HepG2 (cell line): ENCODE data around the gene LGR6. TPM values are rescaled to one million over a fixed set of nuclear protein-coding genes. Genes with fewer than 3 reads are reported as not detected.
"Not testable (repeated sequence)": the region's sequence is repeated elsewhere in the genome, so short reads cannot be mapped to it uniquely, and the experiment has no call there.

Source experiments
- CHD4 ChIP-seq: fragments of 200-600 bp; sonication (generic); IDR thresholded peaks from 2 replicates; pipeline ENCODE4 v1.7.0; 2017; ENCODE audit warnings: mild to moderate bottlenecking, low read length, borderline replicate concordance
- CREB1 ChIP-seq, 2 experiments: fragments of 450-650 bp in 1 of 2; IDR thresholded peaks; 2 replicates each; pipeline ENCODE4 v1.6.1; 2016 to 2017; ENCODE audit warnings: control low read depth in 1 of 2, mild to moderate bottlenecking in 1 of 2, missing compliant biosample characterization in 1 of 2, missing genetic modification characterization in 1 of 2
- CREM ChIP-seq, 2 experiments: sonication (generic) in 1 of 2; formaldehyde crosslinking in 1 of 2; IDR thresholded peaks; 2 replicates each; pipeline versions ENCODE4 v1.4.0 to v1.6.1; 2016 to 2020; ENCODE audit warnings: antibody characterized with exemption in 1 of 2, mild to moderate bottlenecking in 1 of 2, missing genetic modification reagents in 1 of 2
- EP300 ChIP-seq, 3 experiments: sonication (generic) in 1 of 3; formaldehyde crosslinking in 1 of 3; IDR thresholded peaks; 2 replicates each; pipeline versions ENCODE4 v1.5.1 to v1.6.1; 2011 to 2020; ENCODE audit warnings: low read depth in 2 of 3, low read length in 2 of 3, borderline replicate concordance in 1 of 3, improper control_type of control experiment in 1 of 3, mild to moderate bottlenecking in 1 of 3, missing genetic modification reagents in 1 of 3, moderate library complexity in 1 of 3
- HNF4A ChIP-seq: sonication (generic); formaldehyde crosslinking; IDR thresholded peaks from 2 replicates; pipeline ENCODE4 v1.4.0; 2020; ENCODE audit warnings: missing genetic modification reagents
- HOXA3 ChIP-seq: sonication (generic); formaldehyde crosslinking; IDR thresholded peaks from 2 replicates; pipeline ENCODE4 v1.5.0; 2020; ENCODE audit warnings: missing genetic modification reagents
- ISL2 ChIP-seq: sonication (generic); formaldehyde crosslinking; IDR thresholded peaks from 2 replicates; pipeline ENCODE4 v1.5.0; 2020; ENCODE audit warnings: missing genetic modification reagents
- LCORL ChIP-seq, 2 experiments: fragments of 450-650 bp in 1 of 2; sonication (generic) in 1 of 2; formaldehyde crosslinking in 1 of 2; IDR thresholded peaks; 2 replicates each; pipeline versions ENCODE4 v1.5.0 to v1.6.1; 2017 to 2020; ENCODE audit warnings: antibody characterized with exemption in 1 of 2, missing genetic modification reagents in 1 of 2
- POGZ ChIP-seq: sonication (generic); formaldehyde crosslinking; IDR thresholded peaks from 2 replicates; pipeline ENCODE4 v1.4.0; 2020; ENCODE audit warnings: mild to moderate bottlenecking, missing genetic modification reagents
- RARG ChIP-seq: sonication (generic); formaldehyde crosslinking; IDR thresholded peaks from 2 replicates; pipeline ENCODE4 v1.4.0; 2020; ENCODE audit warnings: low read depth, mild to moderate bottlenecking, missing genetic modification reagents
- RCOR2 ChIP-seq: IDR thresholded peaks from 2 replicates; pipeline ENCODE4 v1.6.1; 2016; ENCODE audit warnings: missing biosample characterization, missing genetic modification reagents
- SAP130 ChIP-seq: IDR thresholded peaks from 2 replicates; pipeline ENCODE4 v1.6.1; 2016; ENCODE audit warnings: low read depth
- SOX5 ChIP-seq: IDR thresholded peaks from 2 replicates; pipeline ENCODE4 v1.6.1; 2016; ENCODE audit warnings: borderline replicate concordance
- TEAD3 ChIP-seq: optimal IDR thresholded peaks from 2 replicates; pipeline ENCODE3; 2016; ENCODE audit warnings: borderline replicate concordance
- ZNF460 ChIP-seq: sonication (generic); formaldehyde crosslinking; IDR thresholded peaks from 2 replicates; pipeline ENCODE4 v1.5.1; 2020; ENCODE audit warnings: missing genetic modification reagents, mild to moderate bottlenecking, borderline replicate concordance
- polyA plus RNA-seq, 8 experiments: library from polyadenylated mRNA; depleted of rRNA in 3 of 8; stranded (reverse) in 7 of 8; unstranded in 1 of 8; fragments of >200 nt; fragmentation: Illumina TruSeq in 4 of 8; extraction: Trizol in 4 of 8; gene quantifications; 2 replicates each; pipeline versions ENCODE4 v1.2.1 to v1.2.3, GENCODE V29; 2011 to 2016; ENCODE audit warnings: low read depth in 4 of 8, missing spikeins in 1 of 8, mixed read lengths in 1 of 8; ENCODE audit not compliant: insufficient read depth in 1 of 8
- total RNA-seq, 5 experiments: library from RNA; depleted of rRNA; stranded (reverse); fragments of >200 nt; fragmentation: Illumina TruSeq; extraction: Trizol; gene quantifications; 2 replicates each; pipeline ENCODE4 v1.2.3, GENCODE V29; 2016; ENCODE audit warnings: low read depth in 1 of 5
- TF ChIP-seq, protein P1 (sequence below): sonication (generic); formaldehyde crosslinking; IDR thresholded peaks from 2 replicates; pipeline ENCODE4 v1.5.0; 2020; ENCODE audit warnings: mild to moderate bottlenecking, missing genetic modification reagents
- TF ChIP-seq, protein P2 (sequence below): sonication (generic); formaldehyde crosslinking; IDR thresholded peaks from 2 replicates; pipeline ENCODE4 v1.5.1; 2020; ENCODE audit warnings: mild to moderate bottlenecking, missing genetic modification reagents, borderline replicate concordance
- TF ChIP-seq, protein P3 (sequence below): sonication (generic); formaldehyde crosslinking; IDR thresholded peaks from 2 replicates; pipeline ENCODE4 v1.5.0; 2020; ENCODE audit warnings: mild to moderate bottlenecking, missing genetic modification reagents, borderline replicate concordance

LGR6 gene
- total and polyA plus RNA-seq, 2 of the 13 experiments (the other 11 are each of a cell fraction or from before 2014, with no cell fraction given) = 0.07 TPM; not detected in 1

DNA sequence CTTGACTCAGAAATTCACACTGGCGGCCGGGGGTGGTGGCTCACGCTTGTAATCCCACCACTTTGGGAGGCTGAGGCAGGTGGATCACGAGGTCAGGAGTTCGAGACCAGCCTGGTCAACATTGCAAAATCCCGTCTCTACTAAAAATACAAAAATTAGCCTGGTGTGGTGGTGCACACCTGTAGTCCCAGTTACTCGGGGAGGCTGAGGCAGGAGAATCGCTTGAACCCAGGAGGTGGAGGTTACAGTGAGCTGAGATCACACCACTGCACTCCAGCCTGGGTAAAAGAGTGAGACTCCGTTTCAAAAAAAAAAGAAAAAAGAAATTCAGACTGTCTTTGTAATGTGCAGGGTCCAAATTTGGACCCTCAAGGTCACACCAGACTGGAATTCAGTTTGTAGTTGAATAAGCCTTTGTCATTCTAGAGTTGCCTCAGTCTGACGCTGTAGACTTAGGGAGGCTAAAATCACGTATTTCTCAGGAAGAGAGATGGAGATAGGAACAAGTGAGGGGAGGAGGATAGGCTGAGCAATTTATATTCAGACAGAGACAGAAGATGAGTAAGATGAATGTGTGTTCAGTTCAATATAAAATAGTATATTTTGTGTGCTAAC lies 159.1 kb downstream of the LGR6 start (continued):
- peak; percentile 38; the same call in 1 of the 2 replicates for TF ChIP-seq HNF4A (CRISPR knock-in tag)
- TF ChIP-seq CREB1 (IDR thresholded peaks at IDR 0.05); CREM (CRISPR knock-in tag; IDR thresholded peaks at IDR 0.05); LCORL (CRISPR knock-in tag; IDR thresholded peaks at IDR 0.05); EP300 (CRISPR knock-in tag; IDR thresholded peaks at IDR 0.05; ENCODE audit: borderline replicate concordance): not testable (repeated sequence)
- peak; percentile 41; the same call in 1 of the 2 replicates for TF ChIP-seq CREB1 (CRISPR knock-in tag; IDR thresholded peaks at IDR 0.05)
- TF ChIP-seq, protein P1, sequence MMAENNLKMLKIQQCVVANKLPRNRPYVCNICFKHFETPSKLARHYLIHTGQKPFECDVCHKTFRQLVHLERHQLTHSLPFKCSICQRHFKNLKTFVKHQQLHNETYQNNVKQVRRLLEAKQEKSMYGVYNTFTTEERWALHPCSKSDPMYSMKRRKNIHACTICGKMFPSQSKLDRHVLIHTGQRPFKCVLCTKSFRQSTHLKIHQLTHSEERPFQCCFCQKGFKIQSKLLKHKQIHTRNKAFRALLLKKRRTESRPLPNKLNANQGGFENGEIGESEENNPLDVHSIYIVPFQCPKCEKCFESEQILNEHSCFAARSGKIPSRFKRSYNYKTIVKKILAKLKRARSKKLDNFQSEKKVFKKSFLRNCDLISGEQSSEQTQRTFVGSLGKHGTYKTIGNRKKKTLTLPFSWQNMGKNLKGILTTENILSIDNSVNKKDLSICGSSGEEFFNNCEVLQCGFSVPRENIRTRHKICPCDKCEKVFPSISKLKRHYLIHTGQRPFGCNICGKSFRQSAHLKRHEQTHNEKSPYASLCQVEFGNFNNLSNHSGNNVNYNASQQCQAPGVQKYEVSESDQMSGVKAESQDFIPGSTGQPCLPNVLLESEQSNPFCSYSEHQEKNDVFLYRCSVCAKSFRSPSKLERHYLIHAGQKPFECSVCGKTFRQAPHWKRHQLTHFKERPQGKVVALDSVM (CRISPR knock-in tag) = peak; percentile 93
- peak; percentile 63 for TF ChIP-seq SAP130
- TF ChIP-seq TEAD3 (CRISPR knock-in tag) = peak; percentile 12
- TF ChIP-seq CREM (IDR thresholded peaks at IDR 0.05) = peak; percentile 20; the same call in 1 of the 2 replicates
- peak; percentile 66; the same call in 1 of the 2 replicates for TF ChIP-seq SOX5 (CRISPR knock-in tag)
- peak; percentile 51; the same call in 1 of the 2 replicates for TF ChIP-seq POGZ
- 0 out of 2 replicates have a peak, but pooled peaks have one; percentile 75 for TF ChIP-seq RCOR2 (CRISPR knock-in tag)
- 0 out of 2 replicates have a peak, but pooled peaks have one; percentile 18 for TF ChIP-seq RARG (CRISPR knock-in tag)
- TF ChIP-seq, protein P2, sequence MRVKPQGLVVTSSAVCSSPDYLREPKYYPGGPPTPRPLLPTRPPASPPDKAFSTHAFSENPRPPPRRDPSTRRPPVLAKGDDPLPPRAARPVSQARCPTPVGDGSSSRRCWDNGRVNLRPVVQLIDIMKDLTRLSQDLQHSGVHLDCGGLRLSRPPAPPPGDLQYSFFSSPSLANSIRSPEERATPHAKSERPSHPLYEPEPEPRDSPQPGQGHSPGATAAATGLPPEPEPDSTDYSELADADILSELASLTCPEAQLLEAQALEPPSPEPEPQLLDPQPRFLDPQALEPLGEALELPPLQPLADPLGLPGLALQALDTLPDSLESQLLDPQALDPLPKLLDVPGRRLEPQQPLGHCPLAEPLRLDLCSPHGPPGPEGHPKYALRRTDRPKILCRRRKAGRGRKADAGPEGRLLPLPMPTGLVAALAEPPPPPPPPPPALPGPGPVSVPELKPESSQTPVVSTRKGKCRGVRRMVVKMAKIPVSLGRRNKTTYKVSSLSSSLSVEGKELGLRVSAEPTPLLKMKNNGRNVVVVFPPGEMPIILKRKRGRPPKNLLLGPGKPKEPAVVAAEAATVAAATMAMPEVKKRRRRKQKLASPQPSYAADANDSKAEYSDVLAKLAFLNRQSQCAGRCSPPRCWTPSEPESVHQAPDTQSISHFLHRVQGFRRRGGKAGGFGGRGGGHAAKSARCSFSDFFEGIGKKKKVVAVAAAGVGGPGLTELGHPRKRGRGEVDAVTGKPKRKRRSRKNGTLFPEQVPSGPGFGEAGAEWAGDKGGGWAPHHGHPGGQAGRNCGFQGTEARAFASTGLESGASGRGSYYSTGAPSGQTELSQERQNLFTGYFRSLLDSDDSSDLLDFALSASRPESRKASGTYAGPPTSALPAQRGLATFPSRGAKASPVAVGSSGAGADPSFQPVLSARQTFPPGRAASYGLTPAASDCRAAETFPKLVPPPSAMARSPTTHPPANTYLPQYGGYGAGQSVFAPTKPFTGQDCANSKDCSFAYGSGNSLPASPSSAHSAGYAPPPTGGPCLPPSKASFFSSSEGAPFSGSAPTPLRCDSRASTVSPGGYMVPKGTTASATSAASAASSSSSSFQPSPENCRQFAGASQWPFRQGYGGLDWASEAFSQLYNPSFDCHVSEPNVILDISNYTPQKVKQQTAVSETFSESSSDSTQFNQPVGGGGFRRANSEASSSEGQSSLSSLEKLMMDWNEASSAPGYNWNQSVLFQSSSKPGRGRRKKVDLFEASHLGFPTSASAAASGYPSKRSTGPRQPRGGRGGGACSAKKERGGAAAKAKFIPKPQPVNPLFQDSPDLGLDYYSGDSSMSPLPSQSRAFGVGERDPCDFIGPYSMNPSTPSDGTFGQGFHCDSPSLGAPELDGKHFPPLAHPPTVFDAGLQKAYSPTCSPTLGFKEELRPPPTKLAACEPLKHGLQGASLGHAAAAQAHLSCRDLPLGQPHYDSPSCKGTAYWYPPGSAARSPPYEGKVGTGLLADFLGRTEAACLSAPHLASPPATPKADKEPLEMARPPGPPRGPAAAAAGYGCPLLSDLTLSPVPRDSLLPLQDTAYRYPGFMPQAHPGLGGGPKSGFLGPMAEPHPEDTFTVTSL (CRISPR knock-in tag) = peak; percentile 62; the same call in 1 of the 2 replicates
- peak; percentile 17; the same call in 1 of the 2 replicates for TF ChIP-seq LCORL (IDR thresholded peaks at IDR 0.05)
- peak; percentile 37; the same call in 1 of the 2 replicates for TF ChIP-seq ISL2
- TF ChIP-seq CHD4 = peak; percentile 77; the same call in 1 of the 2 replicates
- peak in 1 of 2 experiments; percentile 44; a peak in 1 of 4 replicates for TF ChIP-seq EP300 (IDR thresholded peaks at IDR 0.05; ENCODE audit: low read depth in 2 of 2, low read length in 2 of 2)
- TF ChIP-seq, protein P3, sequence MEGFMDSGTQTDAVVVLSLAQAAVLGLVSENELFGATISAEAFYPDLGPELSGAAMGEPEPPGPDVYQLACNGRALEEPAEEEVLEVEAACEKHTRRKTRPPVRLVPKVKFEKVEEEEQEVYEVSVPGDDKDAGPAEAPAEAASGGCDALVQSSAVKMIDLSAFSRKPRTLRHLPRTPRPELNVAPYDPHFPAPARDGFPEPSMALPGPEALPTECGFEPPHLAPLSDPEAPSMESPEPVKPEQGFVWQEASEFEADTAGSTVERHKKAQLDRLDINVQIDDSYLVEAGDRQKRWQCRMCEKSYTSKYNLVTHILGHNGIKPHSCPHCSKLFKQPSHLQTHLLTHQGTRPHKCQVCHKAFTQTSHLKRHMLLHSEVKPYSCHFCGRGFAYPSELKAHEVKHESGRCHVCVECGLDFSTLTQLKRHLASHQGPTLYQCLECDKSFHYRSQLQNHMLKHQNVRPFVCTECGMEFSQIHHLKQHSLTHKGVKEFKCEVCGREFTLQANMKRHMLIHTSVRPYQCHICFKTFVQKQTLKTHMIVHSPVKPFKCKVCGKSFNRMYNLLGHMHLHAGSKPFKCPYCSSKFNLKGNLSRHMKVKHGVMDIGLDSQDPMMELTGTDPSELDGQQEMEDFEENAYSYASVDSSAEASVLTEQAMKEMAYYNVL (CRISPR knock-in tag) = peak; percentile 83; the same call in 1 of the 2 replicates
- peak; percentile 96 for TF ChIP-seq ZNF460 (CRISPR knock-in tag)
- TF ChIP-seq HOXA3 (CRISPR knock-in tag) = peak; percentile 58; the same call in 1 of the 2 replicates
